ENCODE data around the gene TRHDE. TPM values are rescaled to one million over a fixed set of nuclear protein-coding genes. Genes with fewer than 3 reads are reported as not detected.

The TRHDE gene
- total and polyA plus RNA-seq, 2 donors (not counting 3 experiments of a cell fraction or from before 2014, with no cell fraction given) = not detected

DNA sequence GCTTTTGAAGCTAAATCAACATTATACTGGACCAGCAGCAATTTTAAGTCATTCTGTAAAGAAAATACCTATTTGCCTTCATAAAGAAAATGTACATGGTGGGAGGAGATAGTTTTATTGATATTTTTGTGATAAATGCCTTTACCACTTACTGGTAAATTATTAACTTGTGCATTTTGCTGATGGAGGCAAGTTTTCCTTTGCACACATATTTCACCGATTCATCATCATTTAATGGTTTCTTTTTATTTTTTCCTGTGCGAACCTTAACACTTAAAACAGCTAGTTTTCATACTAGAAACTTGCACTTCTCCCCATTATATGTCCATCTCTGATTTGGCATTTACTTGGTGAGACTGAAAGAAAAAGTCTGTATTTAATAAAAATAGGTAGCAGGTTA, 239.3 kb downstream of the TRHDE start:
- ChIA-PET POLR2A (no interaction called here), CTCF (no interaction called here)
- Histone ChIP-seq H3K36me3 (ENCODE audit: control insufficient read depth in 2 of 2, extremely low read depth in 1 of 2, insufficient read depth in 2 of 2, low read length in 2 of 2) (no peaks in the 10 kb centered on the region), H3K27me3 (ENCODE audit: control insufficient read depth in 2 of 2, insufficient read depth in 2 of 2, low read length in 2 of 2) (no peaks in the 10 kb centered on the region), H3K79me2 (ENCODE audit: control insufficient read depth, insufficient read depth, low read length) (no peaks in the 10 kb centered on the region), H2AFZ (ENCODE audit: low read depth, low read length) (no peak overlapping the region), H3K4me2 (ENCODE audit: insufficient read depth, low read length) (no peak overlapping the region), H3K4me3 (replicated peaks in 1 of 3; ENCODE audit: insufficient read depth in 1 of 3, low read depth in 1 of 3, low read length in 3 of 3) (no peak overlapping the region), H3K9me1 (replicated peaks; ENCODE audit: control insufficient read depth, extremely low read depth, insufficient read depth, low read length) (no peaks in the 10 kb centered on the region), H3K4me1 (ENCODE audit: control insufficient read depth, extremely low read depth, insufficient read depth, low read length) (no peaks in the 10 kb centered on the region), H4K20me1 (replicated peaks; ENCODE audit: control insufficient read depth, extremely low read depth, insufficient read depth, low read length) (no peaks in the 10 kb centered on the region), H3K9ac (replicated peaks; ENCODE audit: extremely low read depth, insufficient read depth, low read length) (no peak overlapping the region), H3K9me3 (replicated peaks; ENCODE audit: control insufficient read depth, insufficient read depth, low read length) (no peaks in the 10 kb centered on the region), H3K27ac (ENCODE audit: insufficient read depth, low read depth, low read length) (no peak overlapping the region)
- no TSS peak for BruUV-seq (replicated peaks)
- dilution Hi-C loops (cut with MboI; ENCODE audit: extremely low pct_ligation_motif_present, low sequenced_read_pairs) (no loop called here), intact Hi-C loops (cut with micrococcal nuclease) (no loop called here)
- TF ChIP-seq POLR2AphosphoS5 (IDR thresholded peaks at IDR 0.05; ENCODE audit: insufficient read depth, low read depth, low read length) (no peak), MYC (IDR thresholded peaks at IDR 0.05; ENCODE audit: low read depth, low read length) (no peak), FOS (IDR thresholded peaks at IDR 0.05; ENCODE audit: borderline replicate concordance, insufficient read depth, low read length) (no peak), JUN (IDR thresholded peaks at IDR 0.05; ENCODE audit: borderline replicate concordance, insufficient read depth, insufficient read length, low read depth) (no peak), EZH2 (IDR thresholded peaks at IDR 0.05; ENCODE audit: borderline replicate concordance, low read depth, low read length, severe bottlenecking) (no peak)
- no peak for FAIRE-seq
- no peak for DNase-seq (ENCODE audit: low read depth, low spot score)

DNA sequence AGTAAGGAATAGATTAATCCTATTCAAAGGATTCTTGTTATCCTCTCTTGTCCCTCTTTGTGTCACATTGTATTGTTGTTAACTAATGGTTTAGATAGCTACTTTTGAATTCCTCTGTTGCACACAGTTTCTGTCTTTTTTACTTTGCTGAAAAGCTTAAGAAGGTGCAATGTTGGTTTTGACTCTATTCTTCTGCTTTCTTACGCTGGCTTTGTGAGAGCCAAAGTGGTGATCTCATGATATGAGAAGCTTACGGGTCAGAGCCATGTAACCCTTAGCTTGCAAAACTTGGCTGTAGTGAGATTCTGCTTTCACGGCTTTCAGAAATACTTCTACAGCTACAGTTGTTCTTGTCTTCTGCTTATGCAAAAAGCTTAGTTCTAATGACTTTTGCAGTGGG, 239.7 kb downstream of the TRHDE start:
- H3K9ac ChIP-seq (replicated peaks; ENCODE audit: extremely low read depth, insufficient read depth, low read length) = no peak overlapping the region
- no peaks in the 10 kb centered on the region for H3K36me3 ChIP-seq (ENCODE audit: control insufficient read depth in 2 of 2, extremely low read depth in 1 of 2, insufficient read depth in 2 of 2, low read length in 2 of 2)
- POLR2A ChIA-PET = no interaction called here
- no peaks in the 10 kb centered on the region for H3K9me3 ChIP-seq (replicated peaks; ENCODE audit: control insufficient read depth, insufficient read depth, low read length)
- no peak overlapping the region for H3K4me2 ChIP-seq (ENCODE audit: insufficient read depth, low read length)
- H3K4me3 ChIP-seq (replicated peaks in 1 of 3; ENCODE audit: insufficient read depth in 1 of 3, low read depth in 1 of 3, low read length in 3 of 3) = no peak overlapping the region
- H3K27ac ChIP-seq (ENCODE audit: insufficient read depth, low read depth, low read length) = no peak overlapping the region
- H3K4me1 ChIP-seq (ENCODE audit: control insufficient read depth, extremely low read depth, insufficient read depth, low read length) = no peaks in the 10 kb centered on the region
- no peak for DNase-seq (ENCODE audit: low read depth, low spot score)
- intact Hi-C loops (cut with micrococcal nuclease) (no loop called here), dilution Hi-C loops (cut with MboI; ENCODE audit: extremely low pct_ligation_motif_present, low sequenced_read_pairs) (no loop called here)
- no TSS peak for BruUV-seq (replicated peaks)
- H3K9me1 ChIP-seq (replicated peaks; ENCODE audit: control insufficient read depth, extremely low read depth, insufficient read depth, low read length) = no peaks in the 10 kb centered on the region
- CTCF ChIA-PET = no interaction called here
- FAIRE-seq = no peak
- H2AFZ ChIP-seq (ENCODE audit: low read depth, low read length) = no peak overlapping the region
- no peak for TF ChIP-seq GATA2 (IDR thresholded peaks at IDR 0.05; ENCODE audit: insufficient read depth, insufficient read length, low read depth, low read length)
- TF ChIP-seq, protein P1, sequence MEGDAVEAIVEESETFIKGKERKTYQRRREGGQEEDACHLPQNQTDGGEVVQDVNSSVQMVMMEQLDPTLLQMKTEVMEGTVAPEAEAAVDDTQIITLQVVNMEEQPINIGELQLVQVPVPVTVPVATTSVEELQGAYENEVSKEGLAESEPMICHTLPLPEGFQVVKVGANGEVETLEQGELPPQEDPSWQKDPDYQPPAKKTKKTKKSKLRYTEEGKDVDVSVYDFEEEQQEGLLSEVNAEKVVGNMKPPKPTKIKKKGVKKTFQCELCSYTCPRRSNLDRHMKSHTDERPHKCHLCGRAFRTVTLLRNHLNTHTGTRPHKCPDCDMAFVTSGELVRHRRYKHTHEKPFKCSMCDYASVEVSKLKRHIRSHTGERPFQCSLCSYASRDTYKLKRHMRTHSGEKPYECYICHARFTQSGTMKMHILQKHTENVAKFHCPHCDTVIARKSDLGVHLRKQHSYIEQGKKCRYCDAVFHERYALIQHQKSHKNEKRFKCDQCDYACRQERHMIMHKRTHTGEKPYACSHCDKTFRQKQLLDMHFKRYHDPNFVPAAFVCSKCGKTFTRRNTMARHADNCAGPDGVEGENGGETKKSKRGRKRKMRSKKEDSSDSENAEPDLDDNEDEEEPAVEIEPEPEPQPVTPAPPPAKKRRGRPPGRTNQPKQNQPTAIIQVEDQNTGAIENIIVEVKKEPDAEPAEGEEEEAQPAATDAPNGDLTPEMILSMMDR (IDR thresholded peaks at IDR 0.05; ENCODE audit: extremely low read depth in 1 of 2, insufficient read depth in 1 of 2, low read depth in 1 of 2, low read length in 2 of 2) = no peak
- TF ChIP-seq POLR2AphosphoS5 (IDR thresholded peaks at IDR 0.05; ENCODE audit: insufficient read depth, low read depth, low read length) = no peak
- TF ChIP-seq POLR2A (IDR thresholded peaks at IDR 0.05; ENCODE audit: low read depth, low read length) = no peak
- no peak for TF ChIP-seq EZH2 (IDR thresholded peaks at IDR 0.05; ENCODE audit: borderline replicate concordance, low read depth, low read length, severe bottlenecking)
- TF ChIP-seq JUN (IDR thresholded peaks at IDR 0.05; ENCODE audit: borderline replicate concordance, insufficient read depth, insufficient read length, low read depth) = no peak
- TF ChIP-seq, protein P2, sequence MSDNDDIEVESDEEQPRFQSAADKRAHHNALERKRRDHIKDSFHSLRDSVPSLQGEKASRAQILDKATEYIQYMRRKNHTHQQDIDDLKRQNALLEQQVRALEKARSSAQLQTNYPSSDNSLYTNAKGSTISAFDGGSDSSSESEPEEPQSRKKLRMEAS (IDR thresholded peaks at IDR 0.05; ENCODE audit: insufficient read depth, insufficient read length) = no peak
- TF ChIP-seq MYC (IDR thresholded peaks at IDR 0.05; ENCODE audit: low read depth, low read length) = no peak
- TF ChIP-seq FOS (IDR thresholded peaks at IDR 0.05; ENCODE audit: borderline replicate concordance, insufficient read depth, low read length) = no peak
- H3K27me3 ChIP-seq (ENCODE audit: control insufficient read depth in 2 of 2, insufficient read depth in 2 of 2, low read length in 2 of 2) = no peaks in the 10 kb centered on the region
- no peaks in the 10 kb centered on the region for H3K79me2 ChIP-seq (ENCODE audit: control insufficient read depth, insufficient read depth, low read length)
- H4K20me1 ChIP-seq (replicated peaks; ENCODE audit: control insufficient read depth, extremely low read depth, insufficient read depth, low read length) = no peaks in the 10 kb centered on the region
